Right lobe of liver (tissue), 4 donors: Measurements from ENCODE around the gene NTN4.

Experiments
- CTCF ChIP-seq, 4 donors: fragments of 200-600 bp in 3 of 4; fragments of 450-650 bp in 1 of 4; IDR thresholded peaks; one replicate each; pipeline versions ENCODE4 v1.5.1 to v1.8.0; 2016 to 2022; ENCODE audit warnings: antibody characterized with exemption in 4 of 4, mild to moderate bottlenecking in 2 of 4
- POLR2A ChIP-seq: fragments of 450-650 bp; IDR thresholded peaks from one replicate; pipeline ENCODE4 v1.6.1; 2017; ENCODE audit warnings: antibody characterized with exemption, mild to moderate bottlenecking
- donor health status: DM: no; HTN: no; CAD: no.
- donor health status: DM: no; HTN: no; CAD: no.
- donor health status: DM: no; HTN: yes; CAD: no.

- TF ChIP-seq CTCF (IDR thresholded peaks at IDR 0.05) (no peak), POLR2A (no peak)
Measured at GRCh38 chr12:95687937-95688336, 102.6 kb downstream of the NTN4 start.
